ENCODE measurements around the gene STK32C. TPM values are rescaled to one million over a fixed set of nuclear protein-coding genes. Genes with fewer than 3 reads are reported as not detected.
"Not testable (repeated sequence)": the region's sequence is repeated elsewhere in the genome, so short reads cannot be mapped to it uniquely, and the experiment has no call there.

STK32C gene
- polyA plus RNA-seq, 2 of the 4 experiments (the other 2 are of a cell fraction) = 29.9 to 43.6 TPM

- no peaks in the 10 kb centered on the region for H3K4me1 ChIP-seq
- FAIRE-seq = no peak
- H3K9me3 ChIP-seq = no peaks in the 10 kb centered on the region
- 92% methylated on average over 20 of the region's 20 CpGs for WGBS (ENCODE audit: missing lambda C conversion rate)
- TF ChIP-seq GATA3 (IDR thresholded peaks at IDR 0.05; ENCODE audit: borderline replicate concordance) = no peak
- TF ChIP-seq ELK1 (IDR thresholded peaks at IDR 0.05; ENCODE audit: low read depth, low read length) = no peak
- TF ChIP-seq RNF2 (IDR thresholded peaks at IDR 0.05; ENCODE audit: borderline replicate concordance, low read depth) = no peak
- TF ChIP-seq, protein P1, sequence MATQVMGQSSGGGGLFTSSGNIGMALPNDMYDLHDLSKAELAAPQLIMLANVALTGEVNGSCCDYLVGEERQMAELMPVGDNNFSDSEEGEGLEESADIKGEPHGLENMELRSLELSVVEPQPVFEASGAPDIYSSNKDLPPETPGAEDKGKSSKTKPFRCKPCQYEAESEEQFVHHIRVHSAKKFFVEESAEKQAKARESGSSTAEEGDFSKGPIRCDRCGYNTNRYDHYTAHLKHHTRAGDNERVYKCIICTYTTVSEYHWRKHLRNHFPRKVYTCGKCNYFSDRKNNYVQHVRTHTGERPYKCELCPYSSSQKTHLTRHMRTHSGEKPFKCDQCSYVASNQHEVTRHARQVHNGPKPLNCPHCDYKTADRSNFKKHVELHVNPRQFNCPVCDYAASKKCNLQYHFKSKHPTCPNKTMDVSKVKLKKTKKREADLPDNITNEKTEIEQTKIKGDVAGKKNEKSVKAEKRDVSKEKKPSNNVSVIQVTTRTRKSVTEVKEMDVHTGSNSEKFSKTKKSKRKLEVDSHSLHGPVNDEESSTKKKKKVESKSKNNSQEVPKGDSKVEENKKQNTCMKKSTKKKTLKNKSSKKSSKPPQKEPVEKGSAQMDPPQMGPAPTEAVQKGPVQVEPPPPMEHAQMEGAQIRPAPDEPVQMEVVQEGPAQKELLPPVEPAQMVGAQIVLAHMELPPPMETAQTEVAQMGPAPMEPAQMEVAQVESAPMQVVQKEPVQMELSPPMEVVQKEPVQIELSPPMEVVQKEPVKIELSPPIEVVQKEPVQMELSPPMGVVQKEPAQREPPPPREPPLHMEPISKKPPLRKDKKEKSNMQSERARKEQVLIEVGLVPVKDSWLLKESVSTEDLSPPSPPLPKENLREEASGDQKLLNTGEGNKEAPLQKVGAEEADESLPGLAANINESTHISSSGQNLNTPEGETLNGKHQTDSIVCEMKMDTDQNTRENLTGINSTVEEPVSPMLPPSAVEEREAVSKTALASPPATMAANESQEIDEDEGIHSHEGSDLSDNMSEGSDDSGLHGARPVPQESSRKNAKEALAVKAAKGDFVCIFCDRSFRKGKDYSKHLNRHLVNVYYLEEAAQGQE (IDR thresholded peaks at IDR 0.05) = no peak
- TF ChIP-seq, protein P2, sequence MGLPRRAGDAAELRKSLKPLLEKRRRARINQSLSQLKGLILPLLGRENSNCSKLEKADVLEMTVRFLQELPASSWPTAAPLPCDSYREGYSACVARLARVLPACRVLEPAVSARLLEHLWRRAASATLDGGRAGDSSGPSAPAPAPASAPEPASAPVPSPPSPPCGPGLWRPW (IDR thresholded peaks at IDR 0.05) = no peak
- TF ChIP-seq HEYL (CRISPR knock-in tag; IDR thresholded peaks at IDR 0.05) = no peak
- no peak for TF ChIP-seq MAZ (IDR thresholded peaks at IDR 0.05; ENCODE audit: borderline replicate concordance, low read depth, low read length)
- TF ChIP-seq USF2 (IDR thresholded peaks at IDR 0.05) = no peak
- no peak for TF ChIP-seq FOSB (CRISPR knock-in tag; IDR thresholded peaks at IDR 0.05)
- no peak for TF ChIP-seq RFX5 (IDR thresholded peaks at IDR 0.05)
- no peak for TF ChIP-seq TP53 (CRISPR knock-in tag; IDR thresholded peaks at IDR 0.05)
- TF ChIP-seq RAD21 (conservative IDR thresholded peaks at IDR 0.05 in 1 of 2, IDR thresholded peaks at IDR 0.05 in 1 of 2) = no peak
- no peak for TF ChIP-seq HOXB5 (CRISPR knock-in tag; IDR thresholded peaks at IDR 0.05)
- no peak for TF ChIP-seq CBX8 (IDR thresholded peaks at IDR 0.05)
- H3K27ac ChIP-seq = no peak overlapping the region
- ChIA-PET POLR2A (interaction anchor here (0.6 kb wide), 1 partner anchor 22 kb away, joined by 5 read pairs; no protein-coding TSS in a partner anchor), CTCF (interaction anchor here (0.6 to 5.3 kb wide), 36 partner anchors 9 to 161 kb away, joined by 3 to 49 read pairs (median 4); no protein-coding TSS in a partner anchor)
- H3K4me3 ChIP-seq = no peak overlapping the region
- no peak overlapping the region for H3K4me2 ChIP-seq
- ATAC-seq = no peak
- DNase-seq (ENCODE audit: low read depth in 1 of 2, low spot score in 1 of 2) = no peak
These were observed 46.0 kb upstream of the STK32C start for GRCh38 chr10:132353456-132354355.

DNA sequence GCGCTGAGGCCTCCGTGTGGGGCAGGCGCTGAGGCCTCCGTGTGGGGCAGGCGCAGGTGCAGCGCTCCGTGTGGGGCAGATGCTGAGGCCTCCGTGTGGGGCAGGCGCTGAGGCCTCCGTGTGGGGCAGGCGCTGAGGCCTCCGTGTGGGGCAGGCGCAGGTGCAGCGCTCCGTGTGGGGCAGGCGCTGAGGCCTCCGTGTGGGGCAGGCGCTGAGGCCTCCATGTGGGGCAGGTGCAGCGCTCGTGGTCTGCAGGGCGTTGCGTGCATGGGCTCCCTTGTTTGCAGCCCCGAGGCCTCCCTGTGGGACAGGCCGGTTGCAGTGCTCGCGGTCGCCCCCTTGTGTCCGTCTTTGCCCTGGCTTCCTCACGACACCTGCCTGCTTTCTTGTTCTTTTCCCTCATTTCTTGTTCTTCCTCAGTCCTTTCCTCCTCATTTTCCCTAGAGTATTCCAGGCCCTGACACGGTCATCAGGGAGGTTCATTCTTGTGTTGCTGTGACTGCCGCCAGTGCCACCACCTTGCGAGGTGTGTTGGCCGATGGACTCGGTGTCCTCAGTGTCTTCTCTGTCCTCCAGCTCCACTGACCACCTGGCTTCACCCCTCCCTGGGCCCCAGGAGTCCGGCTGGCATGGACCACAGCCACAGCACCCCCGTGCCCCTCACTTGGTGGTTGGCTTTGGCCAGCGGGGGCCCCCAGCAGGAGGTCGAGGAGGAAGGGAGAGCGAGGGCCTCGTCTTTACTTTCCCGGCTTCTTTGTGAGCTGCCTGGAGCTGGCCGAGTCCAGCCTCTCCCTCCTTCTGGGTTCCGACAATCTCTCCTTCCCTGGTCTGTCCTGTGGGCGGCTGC, 44.9 kb upstream of the STK32C start:
- ChIA-PET POLR2A (interaction anchor here (0.6 kb wide), 1 partner anchor 21 kb away, joined by 5 read pairs; no protein-coding TSS in a partner anchor), CTCF (interaction anchor here (0.6 to 5.3 kb wide), 35 partner anchors 9 to 162 kb away, joined by 3 to 49 read pairs (median 4); no protein-coding TSS in a partner anchor)
- ATAC-seq = peak; percentile 90 to 93
- H3K9me3 ChIP-seq, H3K4me1 ChIP-seq, H3K4me2 ChIP-seq, FAIRE-seq, H3K4me3 ChIP-seq, H3K27ac ChIP-seq: not testable (repeated sequence)
- peak; percentile 72 to 81 for DNase-seq (ENCODE audit: low read depth in 1 of 2, low spot score in 1 of 2)
- WGBS (ENCODE audit: missing lambda C conversion rate) = 33% methylated on average over 25 of the region's 44 CpGs
- peak; percentile 86 for TF ChIP-seq SMC3 (IDR thresholded peaks at IDR 0.05)
- TF ChIP-seq, protein P3, sequence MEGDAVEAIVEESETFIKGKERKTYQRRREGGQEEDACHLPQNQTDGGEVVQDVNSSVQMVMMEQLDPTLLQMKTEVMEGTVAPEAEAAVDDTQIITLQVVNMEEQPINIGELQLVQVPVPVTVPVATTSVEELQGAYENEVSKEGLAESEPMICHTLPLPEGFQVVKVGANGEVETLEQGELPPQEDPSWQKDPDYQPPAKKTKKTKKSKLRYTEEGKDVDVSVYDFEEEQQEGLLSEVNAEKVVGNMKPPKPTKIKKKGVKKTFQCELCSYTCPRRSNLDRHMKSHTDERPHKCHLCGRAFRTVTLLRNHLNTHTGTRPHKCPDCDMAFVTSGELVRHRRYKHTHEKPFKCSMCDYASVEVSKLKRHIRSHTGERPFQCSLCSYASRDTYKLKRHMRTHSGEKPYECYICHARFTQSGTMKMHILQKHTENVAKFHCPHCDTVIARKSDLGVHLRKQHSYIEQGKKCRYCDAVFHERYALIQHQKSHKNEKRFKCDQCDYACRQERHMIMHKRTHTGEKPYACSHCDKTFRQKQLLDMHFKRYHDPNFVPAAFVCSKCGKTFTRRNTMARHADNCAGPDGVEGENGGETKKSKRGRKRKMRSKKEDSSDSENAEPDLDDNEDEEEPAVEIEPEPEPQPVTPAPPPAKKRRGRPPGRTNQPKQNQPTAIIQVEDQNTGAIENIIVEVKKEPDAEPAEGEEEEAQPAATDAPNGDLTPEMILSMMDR (IDR thresholded peaks at IDR 0.05) = peak; percentile 69
- TF ChIP-seq RAD21 (conservative IDR thresholded peaks at IDR 0.05 in 1 of 2, IDR thresholded peaks at IDR 0.05 in 1 of 2) = peak; percentile 73 to 84

Measured in A549 (cell line).